K562 (cell line): ENCODE results near the gene HPS1. TPM values are rescaled to one million over a fixed set of nuclear protein-coding genes. Genes with fewer than 3 reads are reported as not detected.

Experiments used
- ASH1L ChIP-seq: fragments of 450-650 bp; IDR thresholded peaks from 2 replicates; pipeline ENCODE4 v1.6.1; 2018; ENCODE audit warnings: borderline replicate concordance, mild to moderate bottlenecking, low read depth; ENCODE audit not compliant: partially characterized antibody
- CREBBP ChIP-seq: IDR thresholded peaks from one replicate; pipeline ENCODE4 v1.6.1; 2012; ENCODE audit warnings: low read depth, mild to moderate bottlenecking, control low read depth, inconsistent platforms, low read length
- FOXK2 ChIP-seq, 2 experiments: fragments of 450-650 bp; IDR thresholded peaks in 1 of 2; conservative IDR thresholded peaks in 1 of 2; 2 replicates each; pipeline ENCODE4 v1.6.1; 2016; ENCODE audit warnings: low read depth in 2 of 2, mild to moderate bottlenecking in 1 of 2
- HDAC3 ChIP-seq: fragments of 450-650 bp; IDR thresholded peaks from 2 replicates; pipeline ENCODE4 v1.6.1; 2018; ENCODE audit warnings: borderline replicate concordance, mild to moderate bottlenecking, moderate library complexity; ENCODE audit not compliant: partially characterized antibody
- HNRNPH1 ChIP-seq: fragments of 200-400 bp; formaldehyde crosslinking; optimal IDR thresholded peaks from 2 replicates; pipeline ENCODE3; 2017; ENCODE audit warnings: low read depth, mild to moderate bottlenecking, low read length, moderate library complexity
- KLF10 ChIP-seq: fragments of 250-450 bp; sonication (Bioruptor Pico); IDR thresholded peaks from 2 replicates; pipeline ENCODE4 v1.6.1; 2021; ENCODE audit warnings: matching md5 sums
- MCM5 ChIP-seq: fragments of 450-650 bp; IDR thresholded peaks from 2 replicates; pipeline ENCODE4 v1.6.1; 2016; ENCODE audit warnings: low read depth
- MYBL2 ChIP-seq, 2 experiments: fragments of 450-650 bp in 1 of 2; sonication (generic) in 1 of 2; formaldehyde crosslinking in 1 of 2; IDR thresholded peaks; 2 replicates each; pipeline versions ENCODE4 v1.6.1 to v1.8.1; 2017 to 2022; ENCODE audit warnings: borderline replicate concordance in 1 of 2, inconsistent platforms in 1 of 2, low read depth in 1 of 2, mild to moderate bottlenecking in 1 of 2, missing genetic modification reagents in 1 of 2, moderate library complexity in 1 of 2
- NBN ChIP-seq: fragments of 450-650 bp; IDR thresholded peaks from 2 replicates; pipeline ENCODE4 v1.6.1; 2016; ENCODE audit warnings: low read depth, mild to moderate bottlenecking
- PHF8 ChIP-seq: fragments of 200-600 bp; sonication (generic); IDR thresholded peaks from 2 replicates; pipeline ENCODE4 v1.6.1; 2012; ENCODE audit warnings: mixed run types, mild to moderate bottlenecking, inconsistent platforms, low read length, moderate library complexity, borderline replicate concordance
- SAP30 ChIP-seq: fragments of 200-600 bp; sonication (generic); IDR thresholded peaks from 2 replicates; pipeline ENCODE4 v1.6.1; 2012; ENCODE audit warnings: borderline replicate concordance, low read depth, mild to moderate bottlenecking, moderate library complexity, low read length, control low read depth, inconsistent platforms; ENCODE audit not compliant: insufficient read depth, poor library complexity, severe bottlenecking
- TEAD4 ChIP-seq, 2 experiments: sonication (generic) in 1 of 2; formaldehyde crosslinking in 1 of 2; IDR thresholded peaks; 2 replicates each; pipeline versions ENCODE4 v1.6.1 to v1.8.0; 2012 to 2022; ENCODE audit warnings: borderline replicate concordance in 1 of 2, inconsistent platforms in 1 of 2, low read length in 1 of 2, mild to moderate bottlenecking in 1 of 2, missing genetic modification reagents in 1 of 2
- ZKSCAN8 ChIP-seq: fragments of 200-800 bp; sonication (Bioruptor generic); IDR thresholded peaks from 2 replicates; pipeline ENCODE4 v1.6.1; 2016; ENCODE audit warnings: missing genetic modification characterization, missing compliant biosample characterization
- ZNF717 ChIP-seq: fragments of 250-450 bp; sonication (Bioruptor Pico); IDR thresholded peaks from 2 replicates; pipeline ENCODE4 v1.5.0; 2021
- polyA plus RNA-seq, 8 experiments: library from polyadenylated mRNA; depleted of rRNA in 4 of 8; stranded (reverse) in 5 of 8; unstranded in 3 of 8; fragments of >200 nt; fragmentation: Nextera tagmentation in 2 of 8; fragmentation: Illumina TruSeq in 1 of 8; extraction: Ambion mirVana in 2 of 8; extraction: Trizol in 1 of 8; gene quantifications; 2 replicates each; pipeline versions ENCODE4 v1.2.1 to v1.2.3, GENCODE V29; 2011 to 2014; ENCODE audit warnings: inconsistent platforms in 1 of 8, missing spikeins in 1 of 8
- total RNA-seq, 7 experiments: library from RNA; depleted of rRNA in 6 of 7; stranded (reverse); fragments of >200 nt in 6 of 7; fragmentation: Illumina TruSeq in 2 of 7; extraction: Trizol in 2 of 7; gene quantifications; 2 replicates each; pipeline versions ENCODE4 v1.2.1 to v1.2.3, GENCODE V29; 2011 to 2021; ENCODE audit warnings: low replicate concordance in 1 of 7
- TF ChIP-seq, protein P1 (sequence below), 2 experiments: fragments of 450-650 bp in 1 of 2; sonication (generic) in 1 of 2; formaldehyde crosslinking; conservative IDR thresholded peaks; 2 replicates each; pipeline versions ENCODE4 v1.4.0 to v1.8.1; 2020 to 2022; ENCODE audit warnings: mild to moderate bottlenecking in 1 of 2, missing genetic modification reagents in 1 of 2
- TF ChIP-seq, protein P2 (sequence below): fragments of 450-650 bp; conservative IDR thresholded peaks from 2 replicates; pipeline ENCODE4 v1.6.1; 2016; ENCODE audit warnings: missing genetic modification characterization, low read depth, mild to moderate bottlenecking, missing compliant biosample characterization, moderate library complexity
- TF ChIP-seq, protein P3 (sequence below): fragments of 450-650 bp; IDR thresholded peaks from 2 replicates; pipeline ENCODE4 v1.6.1; 2016; ENCODE audit warnings: mild to moderate bottlenecking
- TF ChIP-seq, protein P4 (sequence below): sonication (generic); formaldehyde crosslinking; IDR thresholded peaks from 2 replicates; pipeline ENCODE4 v1.8.0; 2022; ENCODE audit warnings: mild to moderate bottlenecking, missing genetic modification reagents
- TF ChIP-seq, protein P5 (sequence below), 2 experiments: IDR thresholded peaks; 2 replicates each; pipeline ENCODE4 v1.6.1; 2011; ENCODE audit warnings: borderline replicate concordance in 1 of 2, control low read depth in 1 of 2, low read depth in 1 of 2, low read length in 1 of 2, mild to moderate bottlenecking in 1 of 2, mixed read lengths in 1 of 2, moderate library complexity in 1 of 2; ENCODE audit not compliant: insufficient read depth in 1 of 2, insufficient read length in 1 of 2, poor library complexity in 1 of 2, severe bottlenecking in 1 of 2; ENCODE audit errors: extremely low read depth in 1 of 2

HPS1 gene
- total and polyA plus RNA-seq, 9 of the 15 experiments (the other 6 are each of a cell fraction or from before 2014, with no cell fraction given), result 18.1 to 43.6 (median 26.3) TPM

DNA sequence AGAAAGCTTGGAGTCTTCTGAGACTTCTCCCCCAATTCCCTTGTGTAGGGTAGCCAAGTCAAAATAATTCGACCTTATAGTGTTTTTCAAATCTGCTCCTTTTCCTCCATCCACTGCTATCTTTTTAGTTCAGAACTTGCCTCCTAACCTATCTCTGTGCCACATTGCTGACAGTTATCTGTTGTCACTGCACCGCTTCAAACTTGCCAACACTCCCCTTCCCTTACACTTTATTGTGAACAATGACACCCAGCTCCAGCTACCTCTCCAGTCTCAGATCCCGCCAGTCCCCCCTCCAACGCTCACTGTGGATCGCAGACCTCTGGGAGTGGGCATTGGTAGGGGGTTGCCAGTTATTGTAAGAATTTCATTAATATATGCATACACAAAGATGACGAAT lies 16.3 kb upstream of the HPS1 start (continued):
- TF ChIP-seq SAP30 (no peak), HDAC3 (no peak), ASH1L (no peak), MYBL2 (IDR thresholded peaks at IDR 0.05; ENCODE audit: low read depth) (no peak), MYBL2 (CRISPR knock-in tag; IDR thresholded peaks at IDR 0.05; ENCODE audit: borderline replicate concordance) (no peak), HNRNPH1 (no peak), ZKSCAN8 (CRISPR knock-in tag) (0 out of 2 replicates have a peak, but pooled peaks have one; percentile 17), NBN (0 out of 2 replicates have a peak, but pooled peaks have one; percentile 20), CREBBP (no peak), MCM5 (no peak), TEAD4 (IDR thresholded peaks at IDR 0.05; ENCODE audit: low read length) (peak; percentile 90), TEAD4 (CRISPR knock-in tag; IDR thresholded peaks at IDR 0.05; ENCODE audit: borderline replicate concordance) (no peak), FOXK2 (conservative IDR thresholded peaks at IDR 0.05 in 1 of 2, IDR thresholded peaks at IDR 0.05 in 1 of 2; ENCODE audit: low read depth in 2 of 2) (no peak; a peak in 1 of 4 replicates), ZNF717 (CRISPR knock-in tag) (no peak), PHF8 (no peak), KLF10 (no peak)
- TF ChIP-seq, protein P1, sequence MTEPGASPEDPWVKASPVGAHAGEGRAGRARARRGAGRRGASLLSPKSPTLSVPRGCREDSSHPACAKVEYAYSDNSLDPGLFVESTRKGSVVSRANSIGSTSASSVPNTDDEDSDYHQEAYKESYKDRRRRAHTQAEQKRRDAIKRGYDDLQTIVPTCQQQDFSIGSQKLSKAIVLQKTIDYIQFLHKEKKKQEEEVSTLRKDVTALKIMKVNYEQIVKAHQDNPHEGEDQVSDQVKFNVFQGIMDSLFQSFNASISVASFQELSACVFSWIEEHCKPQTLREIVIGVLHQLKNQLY (CRISPR knock-in tag; conservative IDR thresholded peaks at IDR 0.05), result no peak
- TF ChIP-seq, protein P2, sequence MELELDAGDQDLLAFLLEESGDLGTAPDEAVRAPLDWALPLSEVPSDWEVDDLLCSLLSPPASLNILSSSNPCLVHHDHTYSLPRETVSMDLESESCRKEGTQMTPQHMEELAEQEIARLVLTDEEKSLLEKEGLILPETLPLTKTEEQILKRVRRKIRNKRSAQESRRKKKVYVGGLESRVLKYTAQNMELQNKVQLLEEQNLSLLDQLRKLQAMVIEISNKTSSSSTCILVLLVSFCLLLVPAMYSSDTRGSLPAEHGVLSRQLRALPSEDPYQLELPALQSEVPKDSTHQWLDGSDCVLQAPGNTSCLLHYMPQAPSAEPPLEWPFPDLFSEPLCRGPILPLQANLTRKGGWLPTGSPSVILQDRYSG, result no peak
- TF ChIP-seq, protein P3, sequence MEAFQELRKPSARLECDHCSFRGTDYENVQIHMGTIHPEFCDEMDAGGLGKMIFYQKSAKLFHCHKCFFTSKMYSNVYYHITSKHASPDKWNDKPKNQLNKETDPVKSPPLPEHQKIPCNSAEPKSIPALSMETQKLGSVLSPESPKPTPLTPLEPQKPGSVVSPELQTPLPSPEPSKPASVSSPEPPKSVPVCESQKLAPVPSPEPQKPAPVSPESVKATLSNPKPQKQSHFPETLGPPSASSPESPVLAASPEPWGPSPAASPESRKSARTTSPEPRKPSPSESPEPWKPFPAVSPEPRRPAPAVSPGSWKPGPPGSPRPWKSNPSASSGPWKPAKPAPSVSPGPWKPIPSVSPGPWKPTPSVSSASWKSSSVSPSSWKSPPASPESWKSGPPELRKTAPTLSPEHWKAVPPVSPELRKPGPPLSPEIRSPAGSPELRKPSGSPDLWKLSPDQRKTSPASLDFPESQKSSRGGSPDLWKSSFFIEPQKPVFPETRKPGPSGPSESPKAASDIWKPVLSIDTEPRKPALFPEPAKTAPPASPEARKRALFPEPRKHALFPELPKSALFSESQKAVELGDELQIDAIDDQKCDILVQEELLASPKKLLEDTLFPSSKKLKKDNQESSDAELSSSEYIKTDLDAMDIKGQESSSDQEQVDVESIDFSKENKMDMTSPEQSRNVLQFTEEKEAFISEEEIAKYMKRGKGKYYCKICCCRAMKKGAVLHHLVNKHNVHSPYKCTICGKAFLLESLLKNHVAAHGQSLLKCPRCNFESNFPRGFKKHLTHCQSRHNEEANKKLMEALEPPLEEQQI, result no peak
- TF ChIP-seq, protein P4, sequence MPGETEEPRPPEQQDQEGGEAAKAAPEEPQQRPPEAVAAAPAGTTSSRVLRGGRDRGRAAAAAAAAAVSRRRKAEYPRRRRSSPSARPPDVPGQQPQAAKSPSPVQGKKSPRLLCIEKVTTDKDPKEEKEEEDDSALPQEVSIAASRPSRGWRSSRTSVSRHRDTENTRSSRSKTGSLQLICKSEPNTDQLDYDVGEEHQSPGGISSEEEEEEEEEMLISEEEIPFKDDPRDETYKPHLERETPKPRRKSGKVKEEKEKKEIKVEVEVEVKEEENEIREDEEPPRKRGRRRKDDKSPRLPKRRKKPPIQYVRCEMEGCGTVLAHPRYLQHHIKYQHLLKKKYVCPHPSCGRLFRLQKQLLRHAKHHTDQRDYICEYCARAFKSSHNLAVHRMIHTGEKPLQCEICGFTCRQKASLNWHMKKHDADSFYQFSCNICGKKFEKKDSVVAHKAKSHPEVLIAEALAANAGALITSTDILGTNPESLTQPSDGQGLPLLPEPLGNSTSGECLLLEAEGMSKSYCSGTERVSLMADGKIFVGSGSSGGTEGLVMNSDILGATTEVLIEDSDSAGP (CRISPR knock-in tag), result no peak
- TF ChIP-seq, protein P5, sequence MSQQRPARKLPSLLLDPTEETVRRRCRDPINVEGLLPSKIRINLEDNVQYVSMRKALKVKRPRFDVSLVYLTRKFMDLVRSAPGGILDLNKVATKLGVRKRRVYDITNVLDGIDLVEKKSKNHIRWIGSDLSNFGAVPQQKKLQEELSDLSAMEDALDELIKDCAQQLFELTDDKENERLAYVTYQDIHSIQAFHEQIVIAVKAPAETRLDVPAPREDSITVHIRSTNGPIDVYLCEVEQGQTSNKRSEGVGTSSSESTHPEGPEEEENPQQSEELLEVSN (IDR thresholded peaks at IDR 0.05; ENCODE audit: borderline replicate concordance in 1 of 2, extremely low read depth in 1 of 2, insufficient read depth in 1 of 2, insufficient read length in 1 of 2, low read depth in 1 of 2, low read length in 1 of 2, poor library complexity in 1 of 2, severe bottlenecking in 1 of 2), result no peak
